Fibroblast of skin of right biceps (primary cell): ENCODE results near the gene S100A10.

Experiments
- DNase-seq: peaks from one replicate; pipeline ENCODE4 v3.0.0-alpha.2; 2013

Gene S100A10

GRCh38 chr1:152009691-152010090 is 16.0 kb upstream of the S100A10 start:
- DNase-seq = no peak

GRCh38 chr1:152007047-152007446 is 13.4 kb upstream of the S100A10 start:
- DNase-seq = no peak

GRCh38 chr1:152005360-152005912 is 11.8 kb upstream of the S100A10 start:
- no peak for DNase-seq

GRCh38 chr1:152003846-152004442 is 10.3 kb upstream of the S100A10 start:
- no peak for DNase-seq

- no peak for DNase-seq
Measured at GRCh38 chr1:152002960-152003359, 9.3 kb upstream of the S100A10 start.

GRCh38 chr1:152001631-152002584 is 8.2 kb upstream of the S100A10 start:
- DNase-seq = peak; percentile 96

GRCh38 chr1:152000964-152001630 is 7.4 kb upstream of the S100A10 start:
- DNase-seq = no peak

- no peak for DNase-seq
Measured at GRCh38 chr1:151998611-151999362, 5.1 kb upstream of the S100A10 start.

- DNase-seq = no peak
Measured at GRCh38 chr1:151997284-151997570, 3.6 kb upstream of the S100A10 start.

GRCh38 chr1:151995774-151996173 is 2.1 kb upstream of the S100A10 start:
- no peak for DNase-seq

- DNase-seq = peak; percentile 100
Measured at GRCh38 chr1:151994956-151995355, 1.3 kb upstream of the S100A10 start.

GRCh38 chr1:151993084-151993733 is 450 bp downstream of the S100A10 start:
- no peak for DNase-seq

- peak; percentile 90 for DNase-seq
Measured at GRCh38 chr1:151992303-151993083, 1.2 kb downstream of the S100A10 start.

- DNase-seq = no peak
Measured at GRCh38 chr1:151991663-151992302, 1.9 kb downstream of the S100A10 start.

GRCh38 chr1:151990856-151991198 is 2.8 kb downstream of the S100A10 start:
- peak; percentile 87 for DNase-seq

GRCh38 chr1:151990058-151990855 is 3.4 kb downstream of the S100A10 start:
- DNase-seq = no peak

GRCh38 chr1:151989211-151989862 is 4.3 kb downstream of the S100A10 start:
- DNase-seq = peak; percentile 90

GRCh38 chr1:151988405-151988923 is 5.2 kb downstream of the S100A10 start:
- DNase-seq = peak; percentile 96

- DNase-seq = no peak
Measured at GRCh38 chr1:151986501-151987190, 7.0 kb downstream of the S100A10 start.
